GM18873 (cell line): ENCODE measurements around the gene GPR176.
"Not testable (repeated sequence)": the region's sequence is repeated elsewhere in the genome, so short reads cannot be mapped to it uniquely, and the experiment has no call there.

Experiments
- ATAC-seq: cut with Tn5 transposase; IDR thresholded peaks from one replicate; pipeline ENCODE4 v1.9.1; 2021; ENCODE audit warnings: mild to moderate bottlenecking, moderate library complexity, moderate number of reproducible peaks; ENCODE audit not compliant: unreplicated experiment, low FRiP score

Gene GPR176

DNA sequence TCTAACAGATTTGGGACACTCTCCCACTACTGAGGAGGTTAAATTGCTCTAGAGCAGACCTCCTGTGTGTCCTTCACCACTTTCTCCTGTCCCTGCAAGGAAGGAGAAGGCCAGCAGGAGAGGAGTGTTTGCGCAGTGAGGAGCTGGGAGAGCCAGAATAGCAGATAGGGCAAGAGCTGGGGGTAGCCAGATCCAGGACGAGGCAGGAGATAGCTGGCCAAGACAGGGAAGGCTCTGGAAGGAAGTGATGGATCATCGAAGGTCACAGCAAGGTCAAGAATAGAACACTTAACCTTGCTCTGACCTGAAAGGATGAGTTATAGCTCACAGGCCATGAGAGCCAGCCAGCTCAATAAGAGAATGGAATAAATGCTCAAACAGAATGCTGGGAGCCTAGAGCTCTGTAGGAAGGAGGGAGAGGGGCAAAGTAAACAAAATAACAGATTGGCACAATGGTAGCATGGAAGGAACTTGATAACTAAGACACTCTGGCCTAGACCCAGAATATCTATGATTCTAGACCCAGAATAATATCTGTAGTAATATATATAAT lies 99.9 kb downstream of the GPR176 start:
- ATAC-seq: no peak

DNA sequence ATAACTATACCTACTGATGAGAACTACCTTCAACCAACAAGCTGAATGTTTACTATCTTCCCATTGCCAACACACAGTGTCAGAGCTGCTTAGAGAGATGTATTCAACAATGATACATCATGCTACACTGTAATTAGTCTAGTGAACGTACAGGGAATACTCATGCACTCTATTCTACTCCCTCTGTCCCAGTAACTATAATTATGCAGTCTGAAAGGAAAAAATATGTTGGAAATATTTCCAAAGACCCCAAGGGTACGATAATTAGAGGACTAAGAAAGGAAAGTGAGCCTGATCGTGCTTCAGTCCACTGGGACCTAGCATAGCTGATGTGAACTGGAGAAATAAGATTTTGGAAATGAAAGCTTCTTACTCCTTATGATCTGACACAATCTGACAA lies 100.5 kb downstream of the GPR176 start:
- ATAC-seq: no peak

- ATAC-seq: no peak
Observed at GRCh38 chr15:39817892-39818291, 102.2 kb downstream of the GPR176 start.

DNA sequence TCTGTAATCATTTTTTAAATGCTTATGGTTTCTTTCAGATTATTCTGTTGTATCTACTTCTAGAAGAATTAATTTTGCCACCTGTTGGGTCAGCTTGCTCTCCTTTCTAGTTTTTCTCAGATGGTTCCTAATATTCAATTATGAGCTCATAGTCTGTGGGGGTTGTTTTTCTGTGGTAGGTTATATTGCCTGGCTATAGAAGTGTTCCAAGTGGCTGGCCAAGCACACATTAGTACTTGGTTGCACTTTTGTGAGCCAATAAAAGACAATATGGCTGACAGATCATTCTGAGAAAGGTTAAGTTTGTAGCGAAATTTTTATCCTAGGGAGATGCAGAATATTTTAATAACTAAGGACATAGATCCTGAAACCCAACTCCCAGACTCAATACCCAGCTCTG lies 105.6 kb downstream of the GPR176 start:
- no peak for ATAC-seq

- ATAC-seq: not testable (repeated sequence)
Observed at GRCh38 chr15:39812651-39813050, 107.4 kb downstream of the GPR176 start.

GRCh38 chr15:39808909-39809308 lies 111.2 kb downstream of the GPR176 start:
- ATAC-seq: no peak

GRCh38 chr15:39807791-39808190 lies 112.3 kb downstream of the GPR176 start:
- no peak for ATAC-seq

GRCh38 chr15:39804026-39804425 lies 116.0 kb downstream of the GPR176 start:
- ATAC-seq: no peak

GRCh38 chr15:39803016-39803415 lies 117.0 kb downstream of the GPR176 start:
- no peak for ATAC-seq

DNA sequence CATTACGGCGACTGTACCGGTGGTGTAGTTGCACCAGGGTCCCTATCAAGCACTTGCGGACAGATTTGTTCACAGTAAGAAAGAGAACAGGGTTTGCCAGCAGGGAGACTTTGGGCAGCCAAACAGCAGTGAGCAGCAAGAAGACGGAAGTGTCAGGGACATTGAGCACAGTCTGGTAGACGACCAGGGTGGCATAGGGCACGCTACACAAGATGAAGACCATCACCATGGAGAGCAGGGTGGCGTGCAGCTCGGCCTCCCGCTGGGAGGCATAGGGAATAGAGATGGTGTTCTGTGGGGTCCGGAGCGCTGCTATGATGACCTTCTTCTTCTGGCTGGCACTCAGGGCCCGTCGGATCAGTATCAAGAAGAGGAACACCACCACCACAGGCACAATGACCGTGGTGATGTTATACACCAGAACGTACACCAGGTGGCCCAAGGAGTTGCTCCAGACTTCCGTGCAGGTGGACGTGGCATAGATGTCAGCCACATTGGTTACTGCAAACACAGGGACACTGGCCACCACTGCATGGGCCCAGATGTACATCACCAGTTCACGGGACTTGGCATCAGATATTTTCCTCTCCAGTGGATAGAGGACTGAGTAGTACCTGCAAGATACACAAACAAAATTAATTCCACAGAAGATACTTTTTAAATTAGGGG lies 118.3 kb downstream of the GPR176 start:
- no peak for ATAC-seq

GRCh38 chr15:39799552-39800011 lies 120.5 kb downstream of the GPR176 start:
- no peak for ATAC-seq

DNA sequence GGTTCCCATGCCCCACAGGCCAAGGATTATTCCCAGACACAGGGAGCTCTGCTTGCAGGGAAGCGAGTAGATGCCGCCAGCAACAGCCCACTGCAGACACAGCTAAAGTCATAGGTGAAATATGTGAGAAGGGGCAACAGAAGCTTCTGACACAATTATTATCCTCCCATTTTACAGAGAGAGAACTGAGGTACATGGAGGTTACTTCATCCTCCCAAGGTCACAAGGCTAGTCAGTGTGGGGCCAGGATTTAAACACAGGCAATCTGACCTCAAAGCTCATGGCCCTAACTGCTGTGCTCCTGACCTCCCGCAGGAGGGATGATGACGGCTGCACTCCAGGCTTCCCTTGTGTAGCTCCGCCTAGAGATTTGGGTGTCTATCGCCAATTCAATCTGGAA lies 121.7 kb downstream of the GPR176 start:
- no peak for ATAC-seq

DNA sequence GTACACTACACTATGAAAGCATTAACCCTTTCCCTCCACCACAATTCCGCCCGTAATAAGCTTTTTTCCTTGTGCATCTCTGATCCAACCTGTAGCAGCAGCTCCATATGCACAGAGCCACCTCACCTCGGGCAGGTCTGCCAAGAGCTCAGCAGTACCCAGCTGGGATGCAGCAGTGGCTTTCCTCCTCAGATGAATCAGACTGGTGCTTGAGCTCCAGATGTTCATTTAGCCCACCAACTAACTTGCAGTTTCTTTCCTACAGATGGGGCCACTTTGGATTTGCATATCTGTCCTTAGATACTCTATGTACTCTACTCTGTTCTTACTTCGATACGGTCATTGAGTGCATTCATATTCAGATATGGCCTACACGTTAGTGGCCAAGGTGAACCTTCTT lies 122.7 kb downstream of the GPR176 start:
- ATAC-seq: no peak

GRCh38 chr15:39796601-39797000 lies 123.5 kb downstream of the GPR176 start:
- no peak for ATAC-seq

GRCh38 chr15:39795486-39795885 lies 124.6 kb downstream of the GPR176 start:
- ATAC-seq: no peak

- ATAC-seq: no peak
Observed at GRCh38 chr15:39794954-39795353, 125.1 kb downstream of the GPR176 start.

- ATAC-seq: no peak
Observed at GRCh38 chr15:39793923-39794322, 126.1 kb downstream of the GPR176 start.

- ATAC-seq: no peak
Observed at GRCh38 chr15:39792844-39793335, 127.2 kb downstream of the GPR176 start.

DNA sequence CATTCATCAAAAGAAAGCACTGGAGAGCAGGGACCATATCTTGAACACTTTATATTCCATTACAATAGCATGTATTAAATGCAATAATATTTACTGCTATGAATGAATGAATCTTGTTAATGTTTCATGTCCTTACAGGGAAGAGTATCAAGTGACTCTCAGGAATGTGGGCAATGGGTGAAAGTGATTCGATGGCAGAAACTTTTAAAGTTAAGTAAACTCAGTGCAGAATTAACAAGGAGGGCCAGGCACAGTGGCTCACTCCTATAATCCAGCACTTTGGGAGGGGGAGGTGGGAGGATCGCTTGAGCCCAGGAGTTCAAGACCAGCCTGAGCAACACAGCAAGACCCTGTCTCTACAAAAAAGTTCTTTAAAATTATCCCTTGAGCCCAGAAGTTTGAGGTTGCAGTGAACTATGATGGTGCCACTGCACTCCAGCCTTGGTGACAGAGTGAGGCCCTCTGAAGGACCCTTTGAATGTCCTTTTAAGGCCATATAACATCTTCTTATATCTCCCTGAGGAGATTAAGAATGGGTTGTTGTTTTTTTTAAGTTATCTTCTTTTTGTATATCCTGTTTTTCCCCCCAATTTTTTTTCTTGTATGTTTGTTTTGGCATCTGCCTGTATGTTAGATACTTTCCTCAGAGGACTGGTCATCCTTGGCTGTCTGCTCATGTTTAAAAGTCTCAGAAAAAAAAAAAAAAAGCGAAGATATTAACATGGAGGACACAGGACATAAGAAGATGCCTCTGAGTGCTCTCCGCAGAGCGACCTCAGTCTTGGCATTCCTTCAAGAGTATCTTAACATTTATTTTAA lies 127.8 kb downstream of the GPR176 start:
- no peak for ATAC-seq

GRCh38 chr15:39789736-39790135 lies 130.3 kb downstream of the GPR176 start:
- ATAC-seq: no peak

DNA sequence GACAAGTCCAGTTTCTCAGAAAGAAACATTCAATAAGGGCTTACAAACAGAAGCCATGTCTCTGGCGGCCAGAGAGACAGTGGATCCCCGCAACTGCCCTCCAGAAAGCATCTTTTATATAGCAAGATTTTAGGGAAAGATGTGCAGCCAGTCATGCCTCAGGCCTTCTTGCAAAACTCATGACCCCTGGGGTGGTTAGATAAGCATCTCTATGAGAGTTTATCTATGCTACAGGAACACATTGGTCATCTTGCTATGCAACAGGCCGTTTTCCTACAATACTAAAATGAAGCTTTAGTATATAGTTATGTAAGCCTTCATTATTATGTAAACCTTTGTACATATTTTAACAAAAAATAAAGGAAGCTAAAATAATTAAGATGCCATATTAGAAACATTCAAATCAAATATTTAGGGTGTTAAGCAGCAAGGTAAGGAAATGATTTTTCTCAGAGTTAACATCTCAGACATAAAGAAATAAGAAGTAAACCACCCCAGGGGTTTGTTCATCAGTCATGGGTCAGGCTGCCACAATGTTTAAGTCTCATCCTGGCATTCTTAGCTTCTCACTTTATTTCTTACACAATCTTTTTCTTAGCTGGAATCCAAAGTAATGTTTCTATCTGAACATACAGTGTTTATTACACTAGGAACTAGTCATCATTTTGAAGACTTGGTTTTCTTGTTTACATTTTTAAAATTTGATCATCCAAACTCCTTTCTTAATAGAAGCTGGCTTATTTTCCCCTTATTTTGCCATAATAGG lies 131.1 kb downstream of the GPR176 start:
- ATAC-seq: no peak
